B cell (primary cell): ENCODE data around the gene ORAI1.

Experiments
- CTCF ChIP-seq: fragments of 200-600 bp; IDR thresholded peaks from one replicate; pipeline ENCODE4 v1.8.0; 2022; ENCODE audit warnings: antibody characterized with exemption, mild to moderate bottlenecking
- EZH2 ChIP-seq: IDR thresholded peaks from 2 replicates; pipeline ENCODE4 v1.6.1; 2012; ENCODE audit warnings: borderline replicate concordance, low read depth, mild to moderate bottlenecking, moderate library complexity, low read length; ENCODE audit not compliant: insufficient read depth, poor library complexity, severe bottlenecking

GRCh38 chr12:121688966-121689365, 62.6 kb downstream of the ORAI1 start:
- no peak for TF ChIP-seq CTCF
- no peak for TF ChIP-seq EZH2
